OCI-M2 (cell line): ENCODE results near the gene FOXF1.

Experiments used
- DNase-seq: peaks from one replicate; lab custom pipeline; 2025; ENCODE audit not compliant: unreplicated experiment; lab: John Stamatoyannopoulos, UW

Gene FOXF1

DNA sequence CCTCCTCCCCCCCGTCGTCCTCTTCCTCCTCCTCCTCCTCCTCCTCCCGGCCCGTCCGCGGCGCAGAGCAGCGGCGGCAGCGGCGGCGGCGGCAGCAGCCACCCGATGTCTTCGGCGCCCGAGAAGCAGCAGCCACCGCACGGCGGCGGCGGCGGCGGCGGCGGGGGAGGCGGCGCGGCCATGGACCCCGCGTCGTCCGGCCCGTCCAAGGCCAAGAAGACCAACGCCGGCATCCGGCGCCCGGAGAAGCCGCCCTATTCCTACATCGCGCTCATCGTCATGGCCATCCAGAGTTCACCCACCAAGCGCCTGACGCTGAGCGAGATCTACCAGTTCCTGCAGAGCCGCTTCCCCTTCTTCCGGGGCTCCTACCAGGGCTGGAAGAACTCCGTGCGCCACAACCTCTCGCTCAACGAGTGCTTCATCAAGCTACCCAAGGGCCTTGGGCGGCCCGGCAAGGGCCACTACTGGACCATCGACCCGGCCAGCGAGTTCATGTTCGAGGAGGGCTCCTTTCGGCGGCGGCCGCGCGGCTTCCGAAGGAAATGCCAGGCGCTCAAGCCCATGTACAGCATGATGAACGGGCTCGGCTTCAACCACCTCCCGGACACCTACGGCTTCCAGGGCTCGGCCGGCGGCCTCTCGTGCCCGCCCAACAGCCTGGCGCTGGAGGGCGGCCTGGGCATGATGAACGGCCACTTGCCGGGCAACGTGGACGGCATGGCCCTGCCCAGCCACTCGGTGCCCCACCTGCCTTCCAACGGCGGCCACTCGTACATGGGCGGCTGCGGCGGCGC is at the start of gene FOXF1:
TSS of gene FOXF1 (plus strand) at position 63 of the 797 bp plus-strand sequence. CDS start at position 106, 43 bp downstream.
- no peak for DNase-seq

DNA sequence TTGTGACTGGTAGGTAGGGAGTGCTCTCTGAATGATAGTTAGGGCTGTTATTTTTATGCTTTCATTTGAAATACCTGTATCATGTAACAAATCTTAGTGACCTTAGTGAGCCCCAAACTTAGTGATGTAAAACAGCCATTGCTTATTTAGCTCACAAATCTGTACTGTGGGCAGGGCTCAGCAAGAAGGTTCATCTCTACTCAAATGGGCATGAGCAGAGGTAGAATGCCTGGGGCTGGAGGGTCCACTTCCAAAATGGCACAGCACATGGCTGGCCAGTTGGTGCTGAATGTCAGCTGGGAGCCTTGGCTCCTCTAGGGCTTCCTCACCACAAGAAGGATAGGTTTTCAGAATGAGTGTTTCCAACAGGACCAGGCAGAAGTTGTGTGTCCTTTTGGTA is 49.3 kb upstream of the FOXF1 start:
- DNase-seq: no peak

DNA sequence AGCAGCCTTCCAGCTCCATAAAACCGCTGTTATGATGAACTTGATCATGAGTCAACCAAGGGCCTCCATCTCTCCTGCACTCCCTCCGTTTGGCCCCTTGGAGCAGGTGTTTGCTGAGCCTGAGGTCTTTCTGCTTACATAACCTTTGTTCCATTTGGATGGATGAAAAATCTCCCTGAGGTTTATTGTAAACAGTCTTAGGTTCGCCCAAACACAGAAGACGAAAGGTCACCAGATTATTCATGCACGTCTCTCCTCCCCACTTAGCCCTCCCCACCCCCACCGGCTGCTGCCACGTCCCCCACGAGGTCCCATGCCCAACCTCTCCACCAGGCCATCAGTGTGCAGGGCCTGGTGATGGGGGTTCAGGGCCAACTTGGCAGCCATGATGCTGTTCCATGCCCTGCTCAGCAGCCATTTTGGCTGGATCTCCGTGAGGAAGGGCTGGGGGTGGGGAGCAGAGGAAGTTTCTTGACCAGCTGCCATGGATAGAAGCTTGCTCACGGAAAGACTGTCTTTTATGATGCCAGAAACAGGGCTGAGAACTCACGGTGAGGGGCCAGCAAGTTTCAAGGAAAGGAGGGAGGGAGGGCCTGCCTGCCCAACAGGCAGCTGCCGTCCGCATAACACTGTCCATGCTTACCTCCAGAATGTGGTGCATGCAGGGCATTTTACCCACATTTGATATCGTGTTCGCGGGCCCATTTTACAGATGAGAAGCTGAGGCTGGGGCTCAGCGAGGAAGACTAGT is 47.8 kb upstream of the FOXF1 start:
- no peak for DNase-seq

DNA sequence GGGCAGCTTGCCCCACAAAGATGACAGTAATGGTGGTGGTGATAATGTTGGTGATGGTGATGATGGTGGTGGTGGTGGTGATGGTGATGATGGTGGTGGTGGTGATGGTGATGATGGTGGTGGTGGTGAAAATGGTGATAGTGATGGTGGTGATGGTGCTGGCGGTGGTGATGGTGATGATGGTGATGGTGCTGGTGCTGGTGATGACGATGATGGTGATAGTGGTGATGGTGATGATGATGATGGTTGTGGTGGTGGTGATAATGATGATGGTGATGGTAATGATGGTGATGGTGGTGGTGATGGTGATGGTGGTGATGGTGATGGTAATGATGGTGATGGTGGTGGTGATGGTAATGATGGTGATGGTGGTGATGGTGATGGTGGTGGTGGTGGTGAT is 46.3 kb upstream of the FOXF1 start:
- no peak for DNase-seq

DNA sequence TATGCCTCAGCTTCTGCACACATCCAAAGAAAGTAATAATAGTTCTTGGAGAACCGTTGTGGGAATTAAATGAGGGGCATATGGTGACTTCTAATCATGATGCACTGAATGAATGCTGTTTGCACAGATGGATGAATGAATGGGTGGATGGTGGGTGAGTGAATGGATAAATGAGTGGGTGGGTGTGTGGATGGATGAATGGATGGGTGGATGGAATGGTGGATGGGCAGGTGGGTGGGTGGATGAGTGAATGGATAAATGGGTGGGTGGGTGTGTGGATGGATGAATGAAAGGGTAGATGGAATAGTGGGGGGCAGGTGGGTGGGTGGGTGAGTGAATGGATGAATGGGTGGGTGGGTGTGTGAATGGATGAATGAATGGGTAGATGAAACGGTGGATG is 44.9 kb upstream of the FOXF1 start:
- no peak for DNase-seq

DNA sequence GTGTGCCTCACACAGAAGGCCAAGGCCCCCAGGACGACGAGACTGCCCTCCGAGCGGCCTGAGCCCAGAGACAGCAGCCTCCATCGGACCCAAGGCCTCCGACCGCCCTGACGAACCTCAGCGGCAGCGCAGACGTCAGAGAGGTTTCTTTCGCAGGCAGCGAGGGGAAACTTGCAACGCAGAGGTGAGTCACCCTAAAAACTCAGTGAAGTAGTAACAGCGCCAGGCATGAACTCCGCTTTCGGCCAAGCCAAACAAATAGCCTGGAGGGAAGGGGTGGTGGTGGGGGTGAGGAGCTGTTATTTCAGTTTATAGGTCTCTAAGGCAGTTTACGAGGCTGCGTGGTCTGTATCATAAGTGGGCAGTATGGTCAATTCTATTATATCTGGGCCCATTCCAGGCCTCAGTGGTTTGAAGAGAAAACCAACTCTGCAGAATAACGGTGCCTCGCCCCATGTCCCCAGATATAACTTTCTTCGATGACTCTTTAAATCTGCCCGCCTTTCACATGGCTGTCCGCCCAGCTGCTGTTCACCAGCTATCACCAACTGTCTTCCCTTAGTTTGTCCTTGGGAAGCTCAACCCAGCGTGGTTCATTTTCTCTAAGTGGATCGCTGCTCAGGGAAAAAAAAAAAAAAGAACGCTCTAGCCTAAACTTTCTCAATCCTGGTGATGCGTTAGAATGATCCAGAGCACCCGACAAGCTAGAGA is 43.5 kb upstream of the FOXF1 start:
- DNase-seq: no peak

DNA sequence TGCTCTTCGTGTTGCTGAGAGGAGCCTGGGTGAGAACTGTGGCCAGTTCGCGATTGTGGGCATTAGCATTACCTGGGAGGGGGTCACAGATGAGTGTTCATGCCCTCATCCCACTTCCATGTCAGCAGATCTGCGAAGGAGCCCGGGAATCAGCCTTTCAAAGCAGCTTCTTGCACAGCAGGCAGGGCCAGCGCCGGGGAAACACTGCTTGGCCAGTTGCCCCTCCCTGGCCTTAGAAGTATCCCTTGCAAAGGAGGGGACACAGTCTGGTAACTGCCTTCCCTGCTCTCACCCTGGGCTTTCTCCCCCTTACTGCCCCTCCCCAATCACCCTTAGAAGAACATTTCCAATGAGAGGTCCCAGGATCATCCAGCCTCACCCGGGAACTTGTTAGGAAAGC is 42.8 kb upstream of the FOXF1 start:
- DNase-seq: no peak

DNA sequence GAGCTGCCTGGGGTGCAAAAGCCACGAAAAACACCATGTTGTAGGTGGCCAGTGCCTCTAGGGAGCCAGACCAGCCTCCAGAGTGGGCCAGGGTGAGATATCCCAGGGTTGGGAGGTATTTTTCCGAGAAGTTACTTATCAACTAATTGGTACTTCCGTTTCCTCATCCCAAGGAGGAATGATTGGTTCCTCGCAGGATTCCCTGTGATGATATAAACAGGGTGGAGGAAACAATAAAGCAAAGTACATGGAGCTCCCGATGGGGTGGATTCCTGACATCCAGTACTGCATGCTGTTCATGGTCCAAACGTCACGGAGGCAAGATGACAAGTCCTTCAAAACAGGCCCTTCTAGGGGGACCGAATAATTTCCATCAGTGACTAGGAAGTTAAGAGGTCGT is 39.4 kb upstream of the FOXF1 start:
- DNase-seq: no peak

DNA sequence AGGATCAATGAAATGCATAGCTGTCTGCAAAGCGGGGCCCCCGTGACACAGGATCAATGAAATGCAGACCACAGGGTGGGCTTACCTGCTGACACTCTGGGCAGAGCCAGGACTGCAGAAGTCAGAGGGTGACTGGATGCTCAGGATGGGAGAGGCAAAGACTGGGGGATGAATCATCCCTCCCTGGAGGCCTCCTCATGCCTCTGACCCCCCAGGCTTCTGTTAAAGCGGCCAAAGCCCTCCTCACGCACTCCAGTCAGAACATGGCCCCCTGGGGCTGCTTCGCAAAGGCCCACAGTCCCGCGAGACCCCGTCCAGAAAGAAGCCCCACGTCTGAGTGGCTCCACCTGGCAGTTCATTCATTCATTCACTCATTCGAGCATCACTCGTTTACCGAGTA is 38.4 kb upstream of the FOXF1 start:
- no peak for DNase-seq

DNA sequence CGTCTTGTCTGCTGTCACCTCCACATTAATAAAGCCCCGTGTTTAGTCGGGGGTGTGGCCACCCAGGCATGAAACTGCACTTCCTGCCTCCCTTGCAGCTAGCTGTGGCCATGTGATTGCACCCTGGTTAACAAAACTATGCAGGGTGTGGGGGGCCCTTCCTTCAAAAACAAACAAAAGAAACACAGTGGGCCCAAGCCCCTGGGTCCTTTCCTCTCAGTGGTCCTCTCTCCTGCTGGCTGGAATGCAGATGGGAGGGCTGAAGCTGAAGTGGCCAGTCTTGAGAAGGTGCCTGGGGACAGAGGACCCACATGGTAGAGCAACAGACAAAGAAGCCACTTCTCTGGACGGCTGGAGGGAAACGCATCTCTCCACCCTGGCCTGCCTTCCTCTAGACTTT is 38.0 kb upstream of the FOXF1 start:
- DNase-seq: no peak

DNA sequence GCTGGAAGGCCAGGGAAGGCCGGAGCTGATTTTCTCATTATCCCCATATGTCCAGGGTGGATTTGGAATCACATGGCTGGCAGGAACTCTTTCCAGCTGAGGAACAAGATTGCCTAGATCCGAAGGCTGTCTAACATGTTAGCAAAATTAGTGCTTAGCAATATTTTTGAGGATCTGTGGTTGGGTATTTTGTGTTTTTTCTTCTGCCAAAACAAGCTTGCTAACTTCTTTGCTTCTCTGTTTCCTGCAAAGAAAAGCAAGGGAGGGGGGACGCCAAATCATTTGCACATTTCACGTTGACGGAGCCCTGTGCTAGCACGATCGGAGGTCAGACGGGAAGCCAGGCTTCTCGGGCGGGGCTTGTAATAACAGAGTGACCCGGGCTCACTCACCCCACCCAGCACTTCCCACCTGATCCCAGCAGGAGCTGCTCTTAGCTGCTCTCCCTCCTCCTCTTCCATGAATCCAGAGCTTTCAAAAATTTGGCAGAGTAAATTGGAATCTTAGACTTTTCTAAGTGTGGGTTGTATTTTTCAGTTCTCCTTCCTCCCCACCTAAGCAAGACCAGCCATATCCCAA is 33.3 kb upstream of the FOXF1 start:
- no peak for DNase-seq

DNA sequence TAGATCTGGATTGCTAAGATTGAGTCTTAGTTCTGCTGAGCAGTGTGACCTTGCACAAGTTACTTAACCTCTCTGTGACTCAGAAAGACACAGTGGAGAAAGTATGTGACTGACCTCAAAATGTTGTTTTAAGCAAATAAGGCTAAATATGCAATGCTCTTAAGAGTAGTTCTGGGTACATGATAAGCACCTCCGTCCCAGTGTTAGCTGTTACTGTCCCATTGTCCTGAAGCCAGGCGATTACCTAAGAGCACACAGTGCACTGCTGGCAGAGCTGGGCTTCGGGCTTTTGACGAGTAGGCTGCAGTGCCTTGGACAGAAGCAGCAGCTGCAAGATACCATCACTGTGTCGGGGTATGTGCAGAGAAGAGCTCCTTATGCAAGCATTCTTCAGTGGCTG is 32.7 kb upstream of the FOXF1 start:
- DNase-seq: no peak

DNA sequence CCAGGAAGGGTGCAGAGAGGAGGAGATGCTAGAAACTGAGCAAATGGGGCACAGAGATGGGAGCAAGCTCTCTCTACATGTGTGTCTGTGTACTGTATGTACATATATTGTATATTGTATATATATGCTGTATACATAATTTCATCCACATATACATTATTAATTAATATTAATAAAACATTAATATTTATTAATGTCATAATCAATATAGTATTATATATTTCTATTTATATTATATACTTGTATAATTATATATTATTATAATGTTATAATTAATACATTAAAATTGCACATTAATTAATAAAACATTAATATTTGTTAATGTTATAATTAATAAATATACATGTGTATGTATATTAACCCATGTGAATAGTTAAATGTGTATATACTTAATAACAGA is 31.5 kb upstream of the FOXF1 start:
- no peak for DNase-seq

DNA sequence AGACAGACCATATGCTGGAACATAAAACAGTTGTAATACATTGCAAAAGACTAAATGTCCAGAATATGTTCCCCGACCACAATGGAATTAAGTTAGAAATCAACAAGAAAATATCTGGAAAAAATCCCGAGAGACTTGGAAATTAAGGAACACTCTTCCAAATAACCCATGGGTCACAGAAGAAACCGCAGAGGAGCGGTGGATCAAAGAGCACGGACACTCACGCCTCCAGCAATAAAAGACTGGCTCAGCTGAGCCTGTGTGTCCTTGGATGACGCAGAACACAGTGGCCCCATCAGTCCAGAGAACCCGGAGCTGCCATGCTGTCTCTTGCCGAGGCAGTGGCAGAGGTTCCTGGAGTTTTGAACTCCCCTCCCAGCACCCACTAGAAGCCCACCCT is 30.9 kb upstream of the FOXF1 start:
- no peak for DNase-seq

DNA sequence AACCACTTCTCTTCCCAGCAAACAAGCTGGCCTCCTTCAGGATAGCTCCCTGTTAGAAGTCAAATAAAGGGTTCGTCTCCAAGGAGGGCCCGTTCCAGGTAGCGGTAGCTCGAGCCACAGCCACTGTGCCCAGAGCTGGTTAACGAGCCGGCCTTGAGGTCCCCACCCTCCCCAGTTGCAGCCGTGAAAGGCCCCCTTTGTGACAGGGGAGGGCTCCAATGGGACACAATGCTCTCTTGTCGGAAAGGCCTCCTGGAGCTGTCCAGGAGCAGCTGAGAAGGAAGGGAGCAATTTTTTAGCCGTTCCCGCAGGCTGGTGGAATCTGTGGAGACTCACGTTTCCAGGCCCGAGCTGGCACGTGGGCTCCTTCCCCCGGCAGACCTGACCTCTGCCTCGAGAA is 29.9 kb upstream of the FOXF1 start:
- DNase-seq: no peak

DNA sequence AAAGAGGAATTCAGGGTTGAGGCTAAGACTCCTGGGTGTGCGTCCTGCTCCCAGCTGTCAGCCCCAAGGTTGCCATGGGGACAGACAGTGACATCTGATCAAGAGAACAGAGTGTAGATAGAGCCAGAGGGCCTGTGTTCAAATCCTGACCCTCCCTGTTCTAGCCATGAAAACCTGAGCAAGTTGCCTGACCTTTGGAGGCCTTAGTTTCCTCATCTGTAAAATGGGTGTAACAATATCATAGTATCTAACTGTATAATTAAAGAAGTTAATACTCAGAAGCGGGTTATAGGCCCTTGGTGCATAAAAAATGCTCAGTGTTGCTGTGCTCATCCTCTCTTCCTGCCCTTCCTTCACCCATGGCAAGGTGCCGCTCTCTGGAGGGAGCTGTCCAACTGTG is 28.7 kb upstream of the FOXF1 start:
- no peak for DNase-seq

DNA sequence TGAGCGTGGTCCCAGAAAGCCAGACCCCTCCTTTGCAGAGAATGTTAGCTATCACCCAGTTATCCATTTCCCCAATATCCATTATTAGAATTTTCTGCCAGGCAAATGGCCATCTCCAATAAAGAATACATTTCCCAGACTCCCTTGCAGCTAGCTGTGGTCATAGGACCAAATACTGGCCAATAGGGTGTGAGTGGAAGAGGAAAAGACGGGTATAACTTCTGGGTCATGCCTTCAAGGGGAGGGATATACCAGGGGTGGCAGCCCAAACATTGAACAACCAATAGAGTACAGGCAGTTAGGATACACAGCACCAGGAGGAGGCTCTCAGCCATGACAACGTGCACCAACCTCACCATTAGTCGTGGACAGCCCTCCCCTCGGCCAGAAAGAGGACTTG is 26.1 kb upstream of the FOXF1 start:
- no peak for DNase-seq

DNA sequence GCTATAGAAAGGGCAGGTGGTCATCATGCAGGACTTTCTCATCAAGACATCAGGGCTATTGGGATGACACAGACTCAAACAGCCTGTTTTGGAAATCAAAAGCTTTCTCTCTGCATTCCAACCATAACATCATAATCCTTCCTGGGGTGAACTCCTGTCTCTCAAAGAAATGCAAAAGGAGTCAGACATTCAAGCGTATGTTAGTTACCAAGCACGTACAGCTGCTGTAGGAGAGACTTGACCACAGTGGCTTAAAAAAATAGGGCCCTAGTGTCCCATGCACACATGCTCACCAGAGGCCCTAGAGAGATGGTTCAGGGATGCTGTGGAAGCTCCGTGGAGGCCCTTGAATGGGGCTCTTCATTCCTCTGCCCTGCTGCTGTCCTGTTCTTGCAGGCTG is 24.6 kb upstream of the FOXF1 start:
- no peak for DNase-seq

DNA sequence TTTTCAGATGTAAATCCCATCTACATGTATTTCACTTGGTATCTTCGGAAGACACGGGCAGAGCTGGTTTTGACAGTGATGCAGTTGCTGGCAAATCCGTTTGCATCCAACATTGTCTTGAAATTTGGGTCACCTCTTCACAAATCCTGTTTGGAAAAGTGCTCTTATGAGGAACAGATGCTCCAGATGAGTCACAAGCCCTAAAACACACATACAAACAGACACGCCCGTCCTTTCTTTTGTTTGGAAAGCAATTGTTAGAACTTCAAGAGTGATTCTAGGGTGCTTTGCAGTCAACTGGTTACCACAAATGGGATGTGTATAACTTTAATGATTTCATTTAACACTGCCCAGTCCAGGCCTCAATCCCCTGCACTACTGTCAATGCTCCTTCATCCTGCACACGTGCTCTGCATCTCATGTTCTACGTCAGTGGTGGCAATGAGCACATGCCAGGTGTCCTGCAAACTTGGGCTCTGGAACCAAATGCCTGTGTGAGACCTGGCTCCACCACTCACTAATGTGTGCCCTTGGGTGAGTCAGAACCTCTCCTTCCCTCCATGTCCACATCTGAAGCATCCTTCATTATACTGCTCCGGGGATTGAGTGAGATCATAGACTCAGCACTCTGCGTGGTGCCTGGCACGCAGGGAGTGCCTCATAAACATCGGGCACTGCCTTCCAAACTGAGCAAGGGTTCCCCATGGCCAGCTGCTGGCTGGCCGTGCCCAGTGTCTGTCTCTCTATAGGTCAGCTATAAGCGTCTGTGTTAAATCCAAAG is 19.3 kb upstream of the FOXF1 start:
- no peak for DNase-seq

DNA sequence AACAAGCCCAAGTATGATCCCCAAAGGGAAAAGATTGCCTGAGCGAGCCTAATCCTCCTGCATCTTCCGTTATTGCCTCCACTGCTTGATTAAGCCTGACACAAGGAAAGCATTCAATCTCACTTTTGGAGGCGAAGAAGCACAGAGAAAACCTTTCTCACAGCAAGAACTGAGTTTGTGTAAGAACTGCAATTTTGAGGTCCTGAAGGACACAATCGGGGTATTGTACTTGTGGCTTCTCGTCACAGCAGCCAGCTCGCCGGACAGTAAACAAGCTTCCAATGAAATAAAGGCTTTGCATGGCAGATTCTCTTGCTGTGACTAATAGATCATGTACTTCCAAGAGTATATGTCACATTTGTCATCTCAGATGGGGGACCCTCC is 18.7 kb upstream of the FOXF1 start:
- no peak for DNase-seq
